ENCODE data around the gene LMO7. TPM values are rescaled to one million over a fixed set of nuclear protein-coding genes. Genes with fewer than 3 reads are reported as not detected.

The LMO7 gene
- total RNA-seq, 2 donors from 2014 or later: 6.5 to 21.1 TPM

DNA sequence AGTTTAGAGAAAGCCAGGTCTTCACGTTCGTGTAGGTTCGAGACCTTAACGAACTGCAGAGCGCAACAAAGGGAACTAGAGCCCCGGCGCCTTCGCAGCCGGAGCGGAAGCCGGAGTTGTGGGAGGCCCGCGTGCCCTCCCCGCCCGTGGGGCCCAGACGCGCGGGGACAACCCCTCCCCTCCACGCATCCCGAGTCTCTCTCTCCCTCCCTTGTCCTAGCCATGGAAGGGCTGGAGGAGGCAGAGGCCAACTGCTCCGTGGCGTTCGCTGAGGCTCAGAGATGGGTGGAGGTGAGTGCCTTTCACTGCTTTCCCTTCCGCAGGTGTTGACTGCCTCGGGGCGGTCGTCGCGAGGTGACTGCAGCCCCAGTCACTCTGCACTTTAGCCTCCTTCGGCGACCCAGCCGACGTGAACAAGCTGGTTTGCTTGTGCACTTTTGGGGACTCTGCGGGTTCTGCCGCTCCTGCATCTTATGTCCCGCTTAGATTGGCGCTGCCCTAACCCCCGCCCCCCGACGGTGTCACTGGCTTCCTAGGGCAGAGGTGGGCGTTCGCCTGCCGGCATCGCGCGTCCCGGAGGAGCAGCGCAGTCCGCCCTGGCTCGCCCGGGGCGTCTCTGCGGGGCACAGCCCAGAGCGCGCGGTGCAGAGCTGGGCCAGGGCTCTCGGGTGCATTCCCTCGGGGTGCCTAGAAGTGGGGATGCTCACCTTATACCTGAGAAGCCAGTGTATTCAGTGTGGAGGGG is 478 bp downstream of the LMO7 start:
- Mint-ChIP-seq H3K9me3 (no peaks in the 10 kb centered on the region), H3K4me1 (no peaks in the 10 kb centered on the region), H3K27ac (no peak overlapping the region), H3K27me3 (peaks cover 11% of the 10 kb centered on the region), H3K4me3 (peak overlapping the region; percentile 62), H3K36me3 (ENCODE audit: low read depth) (no peaks in the 10 kb centered on the region)
- peak; percentile 68 for ATAC-seq (replicated peaks)

DNA sequence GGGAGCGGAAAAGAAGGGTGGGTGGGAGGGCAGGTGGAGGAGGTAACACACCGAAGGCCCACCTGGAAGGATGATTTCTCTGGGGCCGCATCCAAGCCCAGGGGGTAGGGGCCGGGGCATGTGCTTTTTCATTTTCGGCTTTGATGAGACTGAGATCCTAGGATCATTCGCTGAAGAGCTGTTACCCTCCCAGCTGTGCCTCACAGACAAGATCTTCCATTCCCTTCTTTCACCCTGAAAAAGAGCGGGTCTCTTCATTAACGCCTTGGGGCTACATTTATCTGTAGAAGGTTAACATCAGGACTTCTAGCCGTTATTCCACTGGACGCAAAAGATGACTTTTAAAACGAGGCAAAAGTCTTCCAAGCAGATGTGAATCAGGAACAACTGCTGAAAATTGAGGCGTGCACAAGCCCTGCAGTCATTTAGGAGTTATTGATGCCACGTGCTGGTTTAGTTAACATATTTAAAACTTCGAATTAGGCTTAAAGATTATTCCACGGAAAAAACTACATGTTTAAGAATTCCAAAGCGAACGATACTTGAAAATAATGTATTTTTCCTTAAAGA is 1.1 kb downstream of the LMO7 start:
- ATAC-seq (replicated peaks): no peak
- Mint-ChIP-seq H3K36me3 (ENCODE audit: low read depth) (no peaks in the 10 kb centered on the region), H3K9me3 (no peaks in the 10 kb centered on the region), H3K27ac (no peak overlapping the region), H3K4me3 (peak overlapping the region; percentile 62), H3K4me1 (no peaks in the 10 kb centered on the region), H3K27me3 (peaks cover 11% of the 10 kb centered on the region)

DNA sequence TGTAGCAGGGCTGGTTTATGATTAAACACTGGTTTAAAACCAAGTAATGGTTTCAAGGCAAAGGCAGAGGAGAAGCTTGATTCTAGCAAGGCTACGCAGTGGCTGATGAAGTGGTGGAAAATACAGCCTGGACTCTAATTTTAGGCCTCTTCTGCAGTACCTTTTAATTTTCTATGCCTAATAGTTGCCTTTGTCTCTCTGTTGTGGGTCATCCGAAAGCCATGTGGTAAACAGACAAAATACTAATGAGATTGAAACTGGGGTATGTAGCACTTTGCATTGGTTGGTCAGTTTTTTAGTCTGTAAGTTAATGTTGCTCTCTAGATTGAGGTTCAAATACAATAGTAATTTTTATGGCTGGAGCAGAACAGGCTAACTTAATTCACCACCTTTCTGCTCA is 3.3 kb downstream of the LMO7 start:
- no peaks in the 10 kb centered on the region for H3K36me3 Mint-ChIP-seq (ENCODE audit: low read depth)
- H3K27ac Mint-ChIP-seq: no peak overlapping the region
- no peaks in the 10 kb centered on the region for H3K9me3 Mint-ChIP-seq
- H3K4me3 Mint-ChIP-seq: no peak overlapping the region
- H3K27me3 Mint-ChIP-seq: peaks cover 11% of the 10 kb centered on the region
- ATAC-seq (replicated peaks): no peak
- no peaks in the 10 kb centered on the region for H3K4me1 Mint-ChIP-seq

DNA sequence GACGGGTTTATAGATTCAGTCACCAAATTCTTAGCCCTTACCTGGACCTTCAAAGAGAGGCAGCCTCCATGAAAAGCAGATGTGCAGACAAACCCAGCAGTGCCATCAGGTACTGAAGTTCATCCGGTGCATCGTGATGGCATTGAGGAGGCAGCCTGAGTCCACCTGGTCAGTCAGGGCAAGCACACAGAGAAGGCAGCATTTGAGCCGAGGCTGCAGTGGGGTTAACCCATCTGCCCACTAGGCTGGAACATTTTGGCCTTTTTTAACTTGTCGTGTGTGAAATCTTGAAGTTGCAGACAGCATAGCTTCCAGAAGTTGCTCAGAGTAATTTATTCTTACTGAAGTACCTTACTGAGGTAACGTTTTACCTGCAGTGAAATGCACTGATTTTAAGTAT is 4.9 kb downstream of the LMO7 start:
- H3K4me1 Mint-ChIP-seq: no peaks in the 10 kb centered on the region
- no peak overlapping the region for H3K4me3 Mint-ChIP-seq
- no peaks in the 10 kb centered on the region for H3K36me3 Mint-ChIP-seq (ENCODE audit: low read depth)
- no peak overlapping the region for H3K27ac Mint-ChIP-seq
- ATAC-seq (replicated peaks): no peak
- H3K27me3 Mint-ChIP-seq: peaks cover 11% of the 10 kb centered on the region
- H3K9me3 Mint-ChIP-seq: no peaks in the 10 kb centered on the region

DNA sequence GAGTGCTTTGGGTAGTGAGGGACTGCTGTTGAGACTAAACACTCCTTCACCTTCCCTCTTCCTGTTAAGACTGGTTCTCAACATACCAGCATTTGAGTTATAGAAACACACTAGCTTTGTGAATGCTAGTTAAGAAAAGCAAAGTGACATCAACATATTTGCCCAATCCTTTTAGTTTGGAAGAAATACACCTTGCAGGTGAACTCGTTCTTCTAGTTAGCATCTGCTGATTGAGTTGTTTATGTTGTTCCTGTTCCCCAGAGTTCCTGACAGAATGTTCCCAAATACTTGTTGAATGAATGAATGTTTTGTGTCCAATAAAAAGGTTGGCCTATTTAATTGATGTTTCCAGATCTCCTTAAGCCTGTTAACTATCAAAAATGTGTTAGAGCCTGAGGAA is 7.1 kb downstream of the LMO7 start:
- Mint-ChIP-seq H3K4me3 (no peak overlapping the region), H3K27me3 (peaks cover under 1% of the 10 kb centered on the region), H3K36me3 (ENCODE audit: low read depth) (peaks cover 5% of the 10 kb centered on the region), H3K27ac (no peak overlapping the region), H3K9me3 (no peaks in the 10 kb centered on the region), H3K4me1 (peaks cover 4% of the 10 kb centered on the region)
- no peak for ATAC-seq (replicated peaks)

DNA sequence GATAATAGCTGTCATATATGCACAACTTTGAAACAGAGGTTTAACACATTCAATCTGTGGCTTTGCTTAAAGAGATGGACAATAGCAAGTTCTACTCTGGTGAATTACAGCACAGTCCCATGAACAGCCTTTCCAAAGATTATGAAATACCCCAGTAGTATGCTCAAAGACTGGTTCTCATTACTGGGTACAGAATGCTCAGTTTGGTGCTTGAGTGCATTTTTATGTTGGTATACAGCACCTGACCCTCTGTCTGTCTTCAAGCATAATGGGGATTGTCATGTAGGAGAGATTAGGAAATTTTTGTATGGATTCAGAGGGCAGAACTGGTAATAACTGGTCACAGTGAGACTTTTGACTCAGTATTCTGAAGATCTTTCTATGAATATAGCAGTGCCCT is 7.6 kb downstream of the LMO7 start:
- H3K4me1 Mint-ChIP-seq: peaks cover 9% of the 10 kb centered on the region
- no peaks in the 10 kb centered on the region for H3K27me3 Mint-ChIP-seq
- peaks cover 5% of the 10 kb centered on the region for H3K36me3 Mint-ChIP-seq (ENCODE audit: low read depth)
- H3K27ac Mint-ChIP-seq: no peak overlapping the region
- no peak for ATAC-seq (replicated peaks)
- H3K9me3 Mint-ChIP-seq: no peaks in the 10 kb centered on the region
- no peak overlapping the region for H3K4me3 Mint-ChIP-seq

DNA sequence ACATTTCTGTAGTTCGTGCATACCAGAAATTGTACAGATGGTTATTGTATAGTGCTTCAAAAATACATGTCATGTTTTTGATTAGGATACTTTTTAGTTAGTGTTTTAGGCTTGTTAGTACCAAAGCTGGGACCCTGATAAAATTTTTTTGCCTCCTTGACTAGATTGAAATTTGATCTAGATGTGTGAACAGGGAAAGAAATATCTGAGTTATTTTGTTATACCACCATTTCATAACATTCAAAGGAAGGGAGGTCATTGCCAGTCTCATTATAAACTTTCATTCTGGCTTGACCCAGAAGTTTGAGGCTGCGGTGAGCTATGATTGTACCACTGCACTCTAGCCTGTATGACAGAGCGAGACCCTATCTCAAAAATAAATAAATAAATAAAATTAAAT is 9.0 kb downstream of the LMO7 start:
- peaks cover 5% of the 10 kb centered on the region for H3K36me3 Mint-ChIP-seq (ENCODE audit: low read depth)
- no peak overlapping the region for H3K4me3 Mint-ChIP-seq
- H3K4me1 Mint-ChIP-seq: peaks cover 10% of the 10 kb centered on the region

DNA sequence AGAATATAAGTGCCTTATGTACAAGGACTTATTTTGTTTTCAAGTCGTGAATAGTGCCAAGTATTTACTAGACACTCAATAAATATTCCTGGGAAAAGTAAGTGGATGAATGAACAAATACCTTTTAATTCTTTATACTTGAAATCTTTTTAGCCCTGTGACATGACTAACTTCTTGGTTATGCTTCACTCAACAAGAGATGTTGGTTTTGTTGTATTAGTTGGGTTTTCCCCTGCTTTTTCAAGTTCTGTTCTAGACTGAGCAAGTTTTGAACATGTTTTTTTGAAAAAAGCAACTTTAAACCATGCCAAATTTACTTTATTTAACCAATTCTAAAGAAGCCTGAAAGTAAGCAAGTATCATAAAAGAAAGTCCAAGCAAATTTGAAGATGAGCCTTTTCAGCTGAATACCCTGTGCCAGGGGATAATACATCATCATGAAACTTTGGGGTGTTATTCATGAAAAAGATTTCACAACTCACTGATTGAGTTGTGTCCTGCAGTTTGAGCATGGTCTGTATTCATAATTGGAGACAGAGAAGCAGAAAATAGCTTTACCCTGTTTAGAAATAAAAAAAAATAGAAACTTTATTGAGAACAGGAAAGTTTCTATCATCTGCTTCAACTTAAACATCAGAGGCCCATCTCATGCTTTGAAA is 11.1 kb downstream of the LMO7 start:
- Mint-ChIP-seq H3K4me1 (peaks cover 10% of the 10 kb centered on the region), H3K27ac (no peak overlapping the region), H3K4me3 (no peak overlapping the region), H3K9me3 (peaks cover 3% of the 10 kb centered on the region), H3K36me3 (ENCODE audit: low read depth) (peaks cover 5% of the 10 kb centered on the region), H3K27me3 (no peaks in the 10 kb centered on the region)
- ATAC-seq (replicated peaks): peak; percentile 60

More for the DNA sequence above, 9.0 kb downstream of the LMO7 start:
- Mint-ChIP-seq H3K27ac (no peak overlapping the region), H3K27me3 (no peaks in the 10 kb centered on the region), H3K9me3 (peaks cover 3% of the 10 kb centered on the region)
- no peak for ATAC-seq (replicated peaks)

DNA sequence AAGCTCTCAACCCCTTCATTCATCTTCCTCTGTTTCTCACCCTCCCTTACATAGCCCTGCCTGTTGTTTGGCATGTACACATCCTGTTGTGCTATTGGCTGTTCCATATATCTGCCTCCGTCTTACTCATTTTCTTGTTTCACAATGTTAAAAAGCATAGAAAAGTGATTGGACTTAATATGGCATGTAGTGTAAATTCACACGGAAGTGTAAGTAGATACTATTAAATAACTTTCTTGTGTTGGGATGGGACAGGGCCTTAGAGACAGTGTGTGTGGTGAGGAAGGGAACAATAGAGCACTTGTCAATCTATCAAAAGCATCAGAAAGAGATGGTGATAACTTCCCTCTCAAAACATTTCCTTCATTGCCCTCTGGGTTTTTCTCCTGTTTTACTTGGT is 12.3 kb downstream of the LMO7 start:
- Mint-ChIP-seq H3K36me3 (ENCODE audit: low read depth) (peaks cover 5% of the 10 kb centered on the region), H3K4me1 (peaks cover 10% of the 10 kb centered on the region), H3K27ac (no peak overlapping the region), H3K9me3 (peaks cover 3% of the 10 kb centered on the region), H3K27me3 (no peaks in the 10 kb centered on the region), H3K4me3 (no peak overlapping the region)
- ATAC-seq (replicated peaks): no peak

DNA sequence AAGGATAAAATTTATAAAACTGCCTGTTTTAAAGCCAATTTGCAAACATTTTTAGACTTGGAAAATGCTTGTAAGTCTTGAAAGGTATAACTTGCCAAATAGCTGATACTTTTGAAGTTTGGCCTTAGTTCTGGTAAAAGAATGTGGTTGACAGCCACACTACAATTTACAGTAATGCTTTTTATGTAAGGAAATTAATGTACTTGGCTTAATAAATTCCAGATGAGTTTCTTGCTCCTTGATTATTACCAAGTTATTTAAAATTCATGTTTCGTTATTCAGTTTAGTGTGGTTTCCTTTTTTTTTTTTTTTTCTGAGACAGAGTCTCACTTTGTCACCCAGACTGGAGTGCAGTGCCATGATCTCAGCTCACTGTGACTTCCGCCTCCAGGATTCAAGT is 14.9 kb downstream of the LMO7 start:
- no peaks in the 10 kb centered on the region for H3K27me3 Mint-ChIP-seq
- peaks cover 10% of the 10 kb centered on the region for H3K4me1 Mint-ChIP-seq
- H3K36me3 Mint-ChIP-seq (ENCODE audit: low read depth): peaks cover 5% of the 10 kb centered on the region
- no peak for ATAC-seq (replicated peaks)
- no peak overlapping the region for H3K27ac Mint-ChIP-seq
- no peak overlapping the region for H3K4me3 Mint-ChIP-seq
- H3K9me3 Mint-ChIP-seq: peaks cover 3% of the 10 kb centered on the region

DNA sequence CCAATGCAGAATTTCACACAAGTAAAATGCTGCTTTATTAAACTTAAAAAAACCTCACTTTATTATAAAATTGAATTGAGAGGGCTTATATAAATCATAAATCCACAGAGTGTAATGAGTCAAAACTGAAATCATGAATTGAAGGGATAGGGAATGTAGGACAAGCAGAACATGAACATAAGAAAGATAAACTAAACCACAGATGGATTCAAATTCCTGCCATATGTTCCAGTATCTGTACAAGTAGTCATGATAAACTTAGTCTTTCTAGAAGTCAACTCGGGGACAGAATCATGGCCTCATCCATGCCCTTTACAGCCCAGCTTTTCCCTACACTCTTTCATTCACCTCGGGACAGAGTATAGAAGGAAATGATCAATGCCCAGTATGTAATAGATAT is 16.6 kb downstream of the LMO7 start:
- ATAC-seq (replicated peaks): no peak

DNA sequence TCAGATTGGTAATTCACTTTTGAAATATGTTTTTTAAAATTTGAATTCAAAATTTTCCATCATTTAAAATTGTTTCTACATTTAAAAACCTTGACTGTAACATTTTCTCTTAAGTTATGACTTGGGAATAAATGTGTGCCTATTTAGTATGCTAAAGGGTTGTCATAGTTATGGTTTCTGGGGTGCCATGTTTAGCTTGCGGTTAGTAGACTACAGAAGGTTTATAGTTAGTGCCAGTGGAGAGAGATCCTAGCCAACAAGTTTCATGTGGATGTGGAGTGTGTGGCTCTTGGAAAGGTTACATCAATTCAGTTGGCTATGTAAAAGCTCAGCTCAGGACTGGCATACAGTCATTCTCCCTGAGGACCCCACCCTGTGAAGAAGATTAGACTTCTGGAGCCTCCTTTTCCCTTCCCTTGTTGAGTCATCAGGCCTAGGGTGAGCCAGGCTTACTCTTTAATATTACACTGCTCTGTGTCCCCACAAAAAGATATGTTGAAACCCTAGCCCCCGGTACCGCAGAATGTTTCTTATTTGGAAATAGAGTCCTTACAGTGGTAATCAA is 20.4 kb downstream of the LMO7 start:
- no peak overlapping the region for H3K27ac Mint-ChIP-seq
- ATAC-seq (replicated peaks): no peak
- H3K4me1 Mint-ChIP-seq: no peaks in the 10 kb centered on the region
- H3K9me3 Mint-ChIP-seq: no peaks in the 10 kb centered on the region
- no peaks in the 10 kb centered on the region for H3K27me3 Mint-ChIP-seq
- H3K36me3 Mint-ChIP-seq (ENCODE audit: low read depth): no peaks in the 10 kb centered on the region
- H3K4me3 Mint-ChIP-seq: no peak overlapping the region

More for the DNA sequence above, 16.6 kb downstream of the LMO7 start:
- Mint-ChIP-seq H3K9me3 (peaks cover 3% of the 10 kb centered on the region), H3K4me3 (no peak overlapping the region), H3K27me3 (no peaks in the 10 kb centered on the region), H3K27ac (no peak overlapping the region), H3K36me3 (ENCODE audit: low read depth) (no peaks in the 10 kb centered on the region), H3K4me1 (peaks cover 6% of the 10 kb centered on the region)

DNA sequence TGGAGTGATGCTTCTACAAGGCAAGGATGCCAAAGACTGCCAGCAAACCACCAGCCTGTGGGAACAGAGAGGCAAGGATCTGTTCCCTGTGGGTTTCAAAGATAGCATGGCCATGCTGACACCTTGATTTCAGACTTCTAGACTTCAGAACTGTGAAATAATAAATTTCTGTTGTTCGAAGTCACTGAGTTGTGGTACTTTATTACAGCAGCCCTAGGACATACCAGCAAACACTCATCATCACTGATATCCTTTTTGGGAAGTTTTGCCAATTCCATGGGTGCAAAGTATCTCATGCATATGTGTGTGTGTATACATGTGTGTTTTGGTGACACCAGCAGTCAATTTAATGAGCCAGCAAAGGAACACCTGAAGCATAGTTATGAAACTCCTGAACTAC is 21.0 kb downstream of the LMO7 start:
- no peaks in the 10 kb centered on the region for H3K4me1 Mint-ChIP-seq
- no peaks in the 10 kb centered on the region for H3K9me3 Mint-ChIP-seq
- no peak overlapping the region for H3K4me3 Mint-ChIP-seq
- ATAC-seq (replicated peaks): no peak
- no peaks in the 10 kb centered on the region for H3K27me3 Mint-ChIP-seq
- H3K27ac Mint-ChIP-seq: no peak overlapping the region
- no peaks in the 10 kb centered on the region for H3K36me3 Mint-ChIP-seq (ENCODE audit: low read depth)

DNA sequence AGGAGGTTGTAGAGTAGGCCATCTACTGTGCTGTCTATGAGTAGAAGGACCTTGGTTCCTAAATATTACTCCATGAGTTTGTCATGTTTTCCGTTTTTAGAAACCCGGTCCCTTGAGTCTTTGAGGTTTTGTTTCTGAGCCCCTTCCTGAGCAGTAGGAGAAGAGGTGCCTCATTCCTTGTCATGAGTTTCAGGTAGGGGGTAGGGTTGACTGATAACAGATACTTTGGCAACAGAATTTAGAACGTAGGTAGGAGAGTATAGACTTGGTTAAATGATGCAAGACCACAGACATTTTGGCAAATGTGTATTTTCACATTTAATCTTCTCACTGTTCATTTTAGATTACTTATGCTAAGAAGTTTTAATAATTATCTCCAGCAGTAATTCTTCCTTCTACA is 24.6 kb downstream of the LMO7 start:
- H3K4me3 Mint-ChIP-seq: no peak overlapping the region
- H3K36me3 Mint-ChIP-seq (ENCODE audit: low read depth): no peaks in the 10 kb centered on the region
- H3K27me3 Mint-ChIP-seq: no peaks in the 10 kb centered on the region
- no peaks in the 10 kb centered on the region for H3K9me3 Mint-ChIP-seq
- no peak for ATAC-seq (replicated peaks)
- H3K4me1 Mint-ChIP-seq: no peaks in the 10 kb centered on the region
- peak overlapping the region; percentile 22 for H3K27ac Mint-ChIP-seq

DNA sequence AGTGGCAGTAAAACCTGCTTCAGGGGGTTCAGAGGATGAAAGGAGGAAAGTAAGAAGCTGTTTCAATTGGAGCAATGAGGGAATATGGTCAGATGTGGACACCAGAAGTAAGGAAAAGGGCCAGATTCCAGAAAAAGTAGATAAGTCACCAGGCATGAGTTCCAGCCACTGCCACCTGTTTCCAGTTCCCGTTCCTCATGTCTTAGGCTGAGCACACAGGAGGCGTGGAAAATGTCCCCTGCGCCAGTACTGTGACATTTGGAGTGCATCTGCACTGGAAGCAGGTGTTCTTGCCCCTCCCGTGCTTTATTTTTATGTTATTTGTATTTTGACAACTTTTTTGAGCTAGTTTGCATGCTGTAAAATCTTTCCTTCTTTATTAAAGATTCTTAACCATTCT is 25.3 kb downstream of the LMO7 start:
- H3K36me3 Mint-ChIP-seq (ENCODE audit: low read depth): no peaks in the 10 kb centered on the region
- no peaks in the 10 kb centered on the region for H3K9me3 Mint-ChIP-seq
- no peaks in the 10 kb centered on the region for H3K27me3 Mint-ChIP-seq
- no peaks in the 10 kb centered on the region for H3K4me1 Mint-ChIP-seq
- peak overlapping the region; percentile 22 for H3K27ac Mint-ChIP-seq
- ATAC-seq (replicated peaks): no peak
- no peak overlapping the region for H3K4me3 Mint-ChIP-seq

All from activated T-helper 17 cell treated with anti-CD3 and anti-CD28 coated beads, Interleukin-2, amount 50 U/mL, for 72 hours (primary cell).